ENCODE measurements around the gene HOXC10. TPM values are rescaled to one million over a fixed set of nuclear protein-coding genes. Genes with fewer than 3 reads are reported as not detected.

The HOXC10 gene
- total RNA-seq, 1 experiment from 2014 or later: 3.8 TPM

DNA sequence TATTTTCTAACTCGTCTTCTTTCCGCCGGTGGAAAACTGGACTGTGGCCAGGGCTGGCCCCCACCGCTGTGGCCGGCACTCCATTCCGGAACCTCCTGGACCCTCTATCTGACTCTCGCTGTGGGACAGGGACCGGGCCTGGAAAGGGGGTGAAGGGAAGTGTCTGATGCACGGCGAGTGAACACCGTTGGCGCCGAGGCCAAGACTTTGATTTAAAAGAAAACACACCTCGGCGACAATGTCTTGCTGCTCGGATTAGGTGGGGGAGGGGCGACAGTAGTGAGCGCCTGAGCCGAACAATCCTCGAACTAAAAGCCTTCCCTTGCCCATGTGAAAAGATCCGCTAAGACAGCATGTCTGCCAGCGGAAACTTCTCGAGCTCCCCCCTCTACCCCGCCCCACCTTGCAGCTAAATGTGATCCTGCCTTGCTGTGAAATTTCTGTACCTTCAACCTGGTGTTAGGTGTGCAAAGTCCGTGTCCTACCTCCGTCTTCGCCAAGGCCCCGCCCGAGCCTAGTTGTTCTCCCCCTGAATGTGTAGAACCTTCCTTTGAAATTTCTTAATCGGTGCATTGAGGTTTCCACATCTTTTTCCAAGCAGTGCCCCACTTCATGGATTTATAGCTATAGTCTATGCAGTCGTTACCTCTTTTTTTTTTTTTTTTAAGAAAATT is 9.3 kb upstream of the HOXC10 start:
- intact Hi-C loops (cut with micrococcal nuclease): no loop called here
- TF ChIP-seq POLR2A (IDR thresholded peaks at IDR 0.05; ENCODE audit: borderline replicate concordance, extremely low read depth, insufficient read depth, insufficient read length) (no peak), EGR1 (IDR thresholded peaks at IDR 0.05; ENCODE audit: low read depth) (no peak), CEBPB (IDR thresholded peaks at IDR 0.05; ENCODE audit: low read depth) (no peak), POLR2AphosphoS5 (IDR thresholded peaks at IDR 0.05; ENCODE audit: low read depth, low read length) (no peak)
- TF ChIP-seq, protein P1, sequence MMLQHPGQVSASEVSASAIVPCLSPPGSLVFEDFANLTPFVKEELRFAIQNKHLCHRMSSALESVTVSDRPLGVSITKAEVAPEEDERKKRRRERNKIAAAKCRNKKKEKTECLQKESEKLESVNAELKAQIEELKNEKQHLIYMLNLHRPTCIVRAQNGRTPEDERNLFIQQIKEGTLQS (IDR thresholded peaks at IDR 0.05): no peak
- peaks cover 0 to 14% of the 10 kb centered on the region in 2 experiments; a peak in 2 of 4 replicates for H3K4me1 ChIP-seq (ENCODE audit: control insufficient read depth in 1 of 2, insufficient read depth in 2 of 2, low read length in 2 of 2)
- H3K79me2 ChIP-seq (ENCODE audit: insufficient read depth, low read length): no peaks in the 10 kb centered on the region
- H4K20me1 ChIP-seq (ENCODE audit: insufficient read depth): no peaks in the 10 kb centered on the region
- POLR2A ChIA-PET: no interaction called here
- no peak for ATAC-seq
- CTCF ChIA-PET: interaction anchor here (1.1 to 1.4 kb wide), 3 partner anchors 9 to 232 kb away, joined by 3 to 7 read pairs (median 4); partner anchors contain the start of gene HOXC10
- H2AFZ ChIP-seq (ENCODE audit: low read depth, low read length, poor library complexity, severe bottlenecking): no peak overlapping the region
- H3K36me3 ChIP-seq (ENCODE audit: control insufficient read depth in 1 of 2, insufficient read depth in 2 of 2, low read length in 2 of 2): no peaks in the 10 kb centered on the region
- RAD21 ChIA-PET (ENCODE audit: low non-redundant PET in 1 of 2, low total read pairs in 2 of 2, uncharacterized antibody in 2 of 2, unreplicated experiment in 2 of 2): no interaction called here
- no peak overlapping the region for H3K9ac ChIP-seq (ENCODE audit: low read length)
- no peak overlapping the region for H3K4me3 ChIP-seq (replicated peaks in 1 of 2; ENCODE audit: low read depth in 1 of 2, low read length in 2 of 2)
- no peak for DNase-seq (ENCODE audit: low read depth, low spot score)
- BruUV-seq (replicated peaks): no TSS peak
- no peaks in the 10 kb centered on the region for H3K9me3 ChIP-seq (ENCODE audit: control insufficient read depth in 1 of 2, insufficient read depth in 1 of 2, low read depth in 1 of 2, low read length in 2 of 2)
- no peak overlapping the region for H3K4me2 ChIP-seq (ENCODE audit: low read length)
- H3K27me3 ChIP-seq (ENCODE audit: insufficient read depth, low read length): peaks cover 4% of the 10 kb centered on the region; the same call in 1 of the 2 replicates
- no peaks in the 10 kb centered on the region for H3K9me2 ChIP-seq (ENCODE audit: insufficient read depth)
- no peak overlapping the region for H3K27ac ChIP-seq (ENCODE audit: low read depth, low read length)

DNA sequence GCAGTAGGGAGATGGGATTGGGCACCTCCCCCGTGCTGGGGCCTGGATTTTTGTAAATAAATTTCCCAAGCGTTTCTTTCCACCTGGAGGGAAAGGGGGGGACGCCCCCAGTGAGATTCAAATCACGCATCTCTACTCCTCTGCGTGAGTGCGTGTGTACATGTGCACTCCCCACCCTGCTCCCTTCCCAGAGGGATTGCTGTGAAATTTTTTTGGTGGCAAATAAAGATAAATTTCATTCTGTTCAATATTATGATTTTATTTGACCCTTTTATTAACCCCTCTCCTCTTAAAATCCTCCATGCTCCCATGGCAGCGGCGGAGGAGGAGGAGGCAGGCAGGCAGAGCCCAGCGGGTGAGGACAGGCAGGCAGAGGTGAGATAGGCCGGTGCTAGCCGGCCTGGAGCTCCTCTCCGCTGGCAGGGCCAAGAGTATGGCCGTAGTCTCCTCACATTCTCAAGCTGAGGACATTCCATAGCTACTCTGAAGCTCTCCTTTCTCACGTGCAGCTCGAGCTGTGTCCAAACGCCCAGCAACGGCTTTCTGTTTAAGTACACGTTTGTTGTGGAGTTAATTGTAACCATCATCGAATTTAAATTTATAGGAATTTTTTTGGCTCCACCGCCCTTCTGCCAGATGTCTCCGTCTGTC is 8.6 kb upstream of the HOXC10 start:
- ChIA-PET CTCF (interaction anchor here (1.1 to 1.4 kb wide), 3 partner anchors 9 to 231 kb away, joined by 3 to 7 read pairs (median 4); partner anchors contain the start of gene HOXC10), POLR2A (no interaction called here), RAD21 (ENCODE audit: low non-redundant PET in 1 of 2, low total read pairs in 2 of 2, uncharacterized antibody in 2 of 2, unreplicated experiment in 2 of 2) (no interaction called here)
- H3K4me2 ChIP-seq (ENCODE audit: low read length): no peak overlapping the region
- H3K27me3 ChIP-seq (ENCODE audit: insufficient read depth, low read length): peaks cover under 1% of the 10 kb centered on the region; the same call in 1 of the 2 replicates
- intact Hi-C loops (cut with micrococcal nuclease): no loop called here
- no peak overlapping the region for H2AFZ ChIP-seq (ENCODE audit: low read depth, low read length, poor library complexity, severe bottlenecking)
- H3K9me3 ChIP-seq (ENCODE audit: control insufficient read depth in 1 of 2, insufficient read depth in 1 of 2, low read depth in 1 of 2, low read length in 2 of 2): no peaks in the 10 kb centered on the region
- TF ChIP-seq JUND (IDR thresholded peaks at IDR 0.05) (no peak), EZH2phosphoT487 (IDR thresholded peaks at IDR 0.05; ENCODE audit: borderline replicate concordance) (no peak), EZH2 (IDR thresholded peaks at IDR 0.05) (no peak), POLR2A (IDR thresholded peaks at IDR 0.05; ENCODE audit: borderline replicate concordance, extremely low read depth, insufficient read depth, insufficient read length) (no peak), SRF (IDR thresholded peaks at IDR 0.05; ENCODE audit: low read depth) (no peak), ZFX (IDR thresholded peaks at IDR 0.05) (no peak), SIN3A (IDR thresholded peaks at IDR 0.05; ENCODE audit: low read depth) (no peak)
- TF ChIP-seq, protein P2, sequence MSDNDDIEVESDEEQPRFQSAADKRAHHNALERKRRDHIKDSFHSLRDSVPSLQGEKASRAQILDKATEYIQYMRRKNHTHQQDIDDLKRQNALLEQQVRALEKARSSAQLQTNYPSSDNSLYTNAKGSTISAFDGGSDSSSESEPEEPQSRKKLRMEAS (IDR thresholded peaks at IDR 0.05): no peak
- H4K20me1 ChIP-seq (ENCODE audit: insufficient read depth): no peaks in the 10 kb centered on the region
- H3K36me3 ChIP-seq (ENCODE audit: control insufficient read depth in 1 of 2, insufficient read depth in 2 of 2, low read length in 2 of 2): no peaks in the 10 kb centered on the region
- ATAC-seq: no peak
- H3K9me2 ChIP-seq (ENCODE audit: insufficient read depth): no peaks in the 10 kb centered on the region
- BruUV-seq (replicated peaks): no TSS peak
- H3K27ac ChIP-seq (ENCODE audit: low read depth, low read length): no peak overlapping the region
- no peak overlapping the region for H3K9ac ChIP-seq (ENCODE audit: low read length)
- no peaks in the 10 kb centered on the region for H3K79me2 ChIP-seq (ENCODE audit: insufficient read depth, low read length)
- H3K4me3 ChIP-seq (replicated peaks in 1 of 2; ENCODE audit: low read depth in 1 of 2, low read length in 2 of 2): no peak overlapping the region
- H3K4me1 ChIP-seq (ENCODE audit: control insufficient read depth in 1 of 2, insufficient read depth in 2 of 2, low read length in 2 of 2): peaks cover 0 to 14% of the 10 kb centered on the region in 2 experiments; a peak in 2 of 4 replicates
- no peak for DNase-seq (ENCODE audit: low read depth, low spot score)
